RWPE1 (cell line): ENCODE results near the gene DDX56.
"Not testable (repeated sequence)": the region's sequence is repeated elsewhere in the genome, so short reads cannot be mapped to it uniquely, and the experiment has no call there.

Source experiments
- CTCF ChIA-PET: fragments of 350-600 bp; sonication (Branson Sonifier 250); formaldehyde crosslinking; extraction: SDS; loops from one replicate; lab custom pipeline; 2021; lab: Yijun Ruan, JAX
- POLR2A ChIA-PET: fragments of 400-600 bp; formaldehyde crosslinking; extraction: SDS; loops from one replicate; lab custom pipeline; 2020; ENCODE audit warnings: antibody characterized with exemption; ENCODE audit not compliant: low non-redundant PET; lab: Yijun Ruan, JAX
- DNase-seq: peaks from one replicate; pipeline ENCODE4 v3.0.0; 2012; ENCODE audit warnings: low spot score
- H3K27ac ChIP-seq: fragments of 450-650 bp; 2 replicates; pipeline ENCODE4 v1.5.1; 2017
- CTCF ChIP-seq: fragments of 450-650 bp; conservative IDR thresholded peaks from 2 replicates; pipeline ENCODE4 v1.5.1; 2017; ENCODE audit warnings: low read depth, mild to moderate bottlenecking

DDX56 gene

GRCh38 chr7:44602576-44602910 lies 28.8 kb upstream of the DDX56 start:
- no peak for DNase-seq
- H3K27ac ChIP-seq = no peak overlapping the region
- no peak for TF ChIP-seq CTCF
- ChIA-PET CTCF (no interaction called here), POLR2A (no interaction called here)

- no peak overlapping the region for H3K27ac ChIP-seq
- no peak for TF ChIP-seq CTCF
- DNase-seq = no peak
- ChIA-PET POLR2A (no interaction called here), CTCF (no interaction called here)
These were observed 25.5 kb upstream of the DDX56 start for GRCh38 chr7:44599222-44599621.

GRCh38 chr7:44597181-44597580 lies 23.5 kb upstream of the DDX56 start:
- POLR2A ChIA-PET, DNase-seq, CTCF ChIA-PET, H3K27ac ChIP-seq: not testable (repeated sequence)

- peak overlapping the region; percentile 1; the same call in 1 of the 2 replicates for H3K27ac ChIP-seq
- ChIA-PET CTCF (interaction anchor here (0.9 kb wide), 1 partner anchor 221 kb away, joined by 3 read pairs; no protein-coding TSS in a partner anchor), POLR2A (no interaction called here)
- no peak for DNase-seq
- no peak for TF ChIP-seq CTCF
These were observed 22.4 kb upstream of the DDX56 start for GRCh38 chr7:44595934-44596635.

GRCh38 chr7:44590910-44591309 lies 17.2 kb upstream of the DDX56 start:
- DNase-seq = no peak
- ChIA-PET POLR2A (no interaction called here), CTCF (no interaction called here)
- no peak for TF ChIP-seq CTCF
- no peak overlapping the region for H3K27ac ChIP-seq

GRCh38 chr7:44587843-44588711 lies 14.4 kb upstream of the DDX56 start:
- TF ChIP-seq CTCF = peak; percentile 86
- ChIA-PET CTCF (interaction anchor here (0.6 to 1.5 kb wide), 7 partner anchors 52 to 448 kb away, joined by 3 to 8 read pairs (median 3); partner anchors contain the start of gene H2AZ2), POLR2A (no interaction called here)
- DNase-seq = peak; percentile 24
- H3K27ac ChIP-seq = peak overlapping the region; percentile 42; the same call in 1 of the 2 replicates
